GM18951 (cell line): ENCODE measurements around the gene PIGC.
"Not testable (repeated sequence)": the region's sequence is repeated elsewhere in the genome, so short reads cannot be mapped to it uniquely, and the experiment has no call there.

Source experiments
- POLR2A ChIP-seq: IDR thresholded peaks from 4 replicates; pipeline ENCODE4 v1.6.1; 2011; ENCODE audit warnings: mild to moderate bottlenecking; ENCODE audit not compliant: insufficient read length, insufficient read depth; ENCODE audit errors: extremely low read depth
- in situ Hi-C: fragments of 300-500 bp; cut with MboI; formaldehyde crosslinking; loops from one replicate; pipeline ENCODE4 v1.12.0; 2022; ENCODE audit warnings: low sequenced_read_pairs, mixed read lengths, inconsistent platforms; ENCODE audit not compliant: unreplicated experiment

The PIGC gene

DNA sequence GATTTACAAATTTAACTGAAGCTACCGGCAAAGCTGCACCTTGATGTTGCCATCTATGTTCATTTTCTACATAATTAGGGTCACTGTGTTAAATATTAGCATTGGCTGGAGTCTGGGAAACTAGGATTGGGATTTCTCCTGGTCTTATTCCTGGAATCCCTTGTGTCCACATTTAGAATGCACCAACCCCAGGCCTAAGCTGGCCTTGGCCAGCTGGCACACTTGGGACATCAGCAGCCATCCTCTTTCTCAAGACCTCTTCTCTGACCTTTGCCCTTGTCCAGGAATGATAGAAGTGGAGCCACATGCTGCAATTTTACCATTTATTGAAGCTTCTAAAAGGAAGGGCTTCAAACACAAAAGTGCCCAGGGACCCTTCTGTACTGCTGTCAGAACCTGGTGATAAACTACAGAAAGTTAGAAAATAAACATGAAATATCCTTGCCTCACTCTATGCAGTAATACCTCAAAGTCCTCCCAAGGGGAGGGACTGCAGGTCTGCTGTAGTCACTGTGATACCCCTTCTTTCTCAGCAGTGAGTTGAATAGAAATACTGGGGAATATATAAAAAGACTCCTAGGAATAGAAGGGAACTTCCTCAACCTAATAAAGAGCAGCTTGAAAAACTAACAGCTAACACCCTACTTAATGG lies 13.7 kb upstream of the PIGC start:
- no peak for TF ChIP-seq POLR2A
- in situ Hi-C loops = no loop called here

DNA sequence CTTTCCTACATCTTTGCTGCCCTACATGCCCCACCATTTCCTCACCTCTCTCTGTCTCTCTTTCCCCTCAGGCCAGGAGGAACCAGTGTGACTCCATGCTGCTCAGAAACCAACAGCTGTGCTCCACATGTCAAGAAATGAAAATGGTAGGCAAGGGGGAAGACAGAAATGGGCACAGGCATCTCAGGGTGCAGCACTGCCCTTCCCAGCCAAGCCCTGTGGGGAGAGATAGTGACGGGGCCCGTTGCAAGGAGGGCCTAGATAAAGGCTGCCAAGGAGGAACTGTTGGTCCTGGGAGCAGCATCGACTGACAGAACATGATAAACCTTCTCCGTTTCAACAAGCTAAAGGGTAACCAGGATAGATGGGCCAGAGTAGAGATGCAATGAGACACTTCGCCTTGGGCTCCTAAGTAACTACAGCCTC lies 12.5 kb upstream of the PIGC start:
- TF ChIP-seq POLR2A = no peak
- in situ Hi-C loops = no loop called here

DNA sequence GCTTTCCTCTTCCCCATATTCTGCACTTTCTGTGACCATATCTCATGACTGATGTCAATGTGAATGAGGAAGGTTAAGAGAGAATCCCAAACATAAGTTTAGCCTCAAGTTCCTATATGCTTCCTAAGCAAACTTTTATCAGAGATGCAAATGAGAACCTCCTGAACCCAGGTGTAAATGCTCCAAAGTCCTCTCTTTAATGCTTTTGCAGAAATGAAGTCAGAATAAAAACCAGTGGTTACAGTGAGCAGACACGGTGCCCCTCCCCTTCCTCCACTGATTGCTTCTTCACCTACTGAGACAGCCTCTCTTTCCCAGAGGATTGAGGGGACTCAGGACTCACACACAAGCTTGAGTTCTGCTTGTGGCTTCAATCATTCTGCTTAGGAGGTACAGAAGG lies 11.6 kb upstream of the PIGC start:
- in situ Hi-C loops = no loop called here
- no peak for TF ChIP-seq POLR2A

DNA sequence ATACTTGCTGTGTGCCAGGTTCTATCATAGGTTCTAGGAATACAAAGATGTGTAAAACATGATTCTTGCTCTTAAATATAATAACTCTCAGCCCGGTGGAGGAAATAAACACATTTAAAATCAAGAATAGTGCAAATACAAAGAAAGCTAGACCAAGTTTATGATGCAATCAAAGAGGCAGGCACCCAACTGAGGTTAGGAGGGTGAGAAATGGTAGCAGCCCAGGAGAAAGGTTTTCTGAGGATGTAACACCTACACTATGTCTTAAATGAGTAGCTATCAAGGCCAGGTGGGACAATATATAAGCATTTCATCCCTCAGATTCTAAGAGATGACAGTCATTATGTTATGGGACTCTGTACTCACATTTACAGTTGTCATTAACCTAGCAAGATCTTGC lies 9.7 kb upstream of the PIGC start:
- TF ChIP-seq POLR2A = no peak
- in situ Hi-C loops = no loop called here

DNA sequence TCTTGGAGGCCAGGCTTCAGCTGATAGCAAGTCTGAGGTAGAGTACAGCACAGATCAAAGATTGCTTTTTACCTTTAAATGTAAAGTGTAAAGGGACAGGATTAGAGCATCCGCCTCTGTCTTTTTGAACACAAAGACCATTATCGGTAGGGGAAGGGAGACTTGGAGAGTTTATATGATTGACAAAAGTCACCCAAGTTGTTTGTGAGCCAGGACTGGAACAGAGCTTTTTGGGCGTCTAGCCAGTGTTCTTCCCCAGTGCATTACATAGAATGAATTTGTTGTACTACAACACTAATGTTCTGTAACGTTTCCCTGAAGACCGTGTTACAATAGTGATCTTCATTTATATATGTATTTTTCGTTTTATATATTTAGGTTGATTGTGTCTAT lies 9.3 kb upstream of the PIGC start:
- in situ Hi-C loops = no loop called here
- TF ChIP-seq POLR2A = no peak

DNA sequence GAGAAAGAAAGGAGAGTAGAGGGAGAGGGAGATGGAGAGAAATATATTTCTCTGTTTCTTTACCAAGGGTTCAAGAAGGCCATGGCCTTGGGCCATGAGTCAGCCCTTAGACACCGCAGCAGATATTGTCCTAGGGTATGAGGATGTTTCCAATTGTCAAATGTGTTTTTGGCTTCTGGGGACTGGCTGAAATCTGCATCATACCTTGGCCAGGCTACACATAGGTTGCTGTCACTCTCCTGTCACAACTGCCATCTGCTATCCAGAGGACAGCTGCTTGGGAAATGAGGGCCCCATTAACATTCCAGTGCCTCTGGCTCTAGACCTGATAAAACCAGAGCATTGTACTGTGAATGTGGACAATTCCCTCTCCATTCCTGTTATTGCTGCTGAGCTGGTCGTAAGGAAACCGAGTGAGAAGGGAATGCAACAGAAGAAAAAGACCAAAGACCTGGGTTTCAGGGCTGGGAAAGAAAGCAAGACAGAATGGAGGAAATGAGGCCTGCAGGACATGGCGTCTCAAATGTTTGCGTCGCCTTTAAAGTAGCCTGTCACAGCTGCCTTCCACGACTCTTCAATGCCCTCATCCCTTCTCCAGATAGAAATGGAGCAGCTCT lies 8.8 kb upstream of the PIGC start:
- no peak for TF ChIP-seq POLR2A
- in situ Hi-C loops = no loop called here

DNA sequence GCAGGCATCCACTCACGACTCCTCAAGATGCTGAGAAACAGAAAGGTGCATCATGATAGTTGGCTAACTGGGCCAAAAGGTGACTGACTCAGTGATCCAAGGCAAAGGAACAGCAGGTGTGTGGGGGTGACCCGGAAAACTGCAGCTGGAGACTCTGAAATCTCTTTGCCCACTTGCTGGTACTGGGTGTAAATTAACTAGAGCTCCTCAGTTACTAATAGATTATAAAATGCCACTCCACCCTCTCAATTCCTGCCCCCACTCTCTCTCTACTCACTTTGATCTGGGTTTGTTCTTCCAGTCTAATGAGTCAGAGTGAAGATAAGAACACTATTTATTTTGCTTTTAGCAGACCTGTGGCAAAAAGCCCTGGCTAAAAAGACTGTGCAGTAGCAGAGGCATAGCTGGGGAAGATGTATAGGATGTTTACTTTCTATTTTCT lies 7.2 kb upstream of the PIGC start:
- TF ChIP-seq POLR2A = no peak

DNA sequence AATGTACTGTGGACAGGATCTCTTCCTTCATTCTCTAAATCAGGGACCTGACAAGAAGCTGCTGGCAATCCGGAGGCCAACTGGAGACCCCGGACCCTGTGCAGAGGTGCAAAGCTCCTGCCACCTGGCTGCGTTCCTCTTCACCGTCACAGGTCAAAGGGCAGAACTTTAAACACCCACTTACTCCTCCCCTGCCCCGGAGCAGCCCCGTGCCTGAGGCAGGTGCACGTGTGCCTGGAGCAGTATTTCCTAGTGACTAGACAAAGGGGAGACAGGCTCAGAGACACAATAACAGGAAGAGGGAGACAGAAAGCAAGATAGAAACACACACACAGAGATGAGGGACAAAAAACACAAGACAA lies 6.6 kb upstream of the PIGC start:
- in situ Hi-C loops = no loop called here
- no peak for TF ChIP-seq POLR2A

More for the DNA sequence above, 7.2 kb upstream of the PIGC start:
- in situ Hi-C loops = no loop called here

DNA sequence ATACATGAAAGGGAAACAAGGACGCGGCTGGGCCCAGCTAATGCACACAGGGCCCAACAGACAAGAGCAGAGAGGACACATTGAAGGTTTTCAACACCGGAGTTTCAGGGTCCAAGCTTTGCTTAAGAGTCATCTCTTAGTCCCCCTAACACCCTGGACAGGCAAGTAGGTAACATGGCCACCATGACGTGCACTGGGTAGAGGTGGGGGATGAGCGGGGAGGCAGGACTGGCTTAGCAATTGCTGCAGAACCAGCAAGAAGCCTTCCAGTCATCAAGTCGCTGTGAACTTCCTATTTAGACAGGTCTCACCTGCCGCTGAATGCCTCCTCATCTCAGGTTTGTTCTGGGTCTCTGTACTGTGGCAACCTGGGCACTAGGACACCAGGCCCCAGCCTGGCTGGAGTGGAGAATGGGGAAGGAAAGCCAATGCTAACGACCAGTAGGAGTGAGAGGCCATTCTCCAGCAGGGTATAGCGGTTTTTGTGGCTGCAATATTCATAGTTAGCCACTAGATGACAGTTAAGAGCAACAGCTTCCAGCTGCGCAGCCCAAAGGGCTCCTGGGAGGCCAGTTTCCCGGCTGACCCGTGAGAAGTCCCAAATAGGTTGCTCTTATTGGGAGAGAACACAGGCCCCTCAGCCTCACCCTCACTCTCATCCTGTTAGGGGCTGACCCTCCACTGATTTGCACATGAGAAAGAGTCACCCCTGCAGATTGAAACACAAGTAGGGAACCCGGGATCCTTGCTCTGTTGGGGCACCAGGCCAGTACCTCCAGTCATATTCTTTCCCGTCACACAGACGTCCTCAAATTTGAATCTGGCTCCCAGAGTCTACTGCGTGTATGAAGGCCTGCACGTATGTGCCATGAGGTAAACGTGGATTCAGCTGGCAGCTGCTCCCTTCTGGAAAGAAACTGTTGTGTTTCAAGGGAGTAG lies 6.0 kb upstream of the PIGC start:
- TF ChIP-seq POLR2A = no peak
- in situ Hi-C loops = no loop called here

DNA sequence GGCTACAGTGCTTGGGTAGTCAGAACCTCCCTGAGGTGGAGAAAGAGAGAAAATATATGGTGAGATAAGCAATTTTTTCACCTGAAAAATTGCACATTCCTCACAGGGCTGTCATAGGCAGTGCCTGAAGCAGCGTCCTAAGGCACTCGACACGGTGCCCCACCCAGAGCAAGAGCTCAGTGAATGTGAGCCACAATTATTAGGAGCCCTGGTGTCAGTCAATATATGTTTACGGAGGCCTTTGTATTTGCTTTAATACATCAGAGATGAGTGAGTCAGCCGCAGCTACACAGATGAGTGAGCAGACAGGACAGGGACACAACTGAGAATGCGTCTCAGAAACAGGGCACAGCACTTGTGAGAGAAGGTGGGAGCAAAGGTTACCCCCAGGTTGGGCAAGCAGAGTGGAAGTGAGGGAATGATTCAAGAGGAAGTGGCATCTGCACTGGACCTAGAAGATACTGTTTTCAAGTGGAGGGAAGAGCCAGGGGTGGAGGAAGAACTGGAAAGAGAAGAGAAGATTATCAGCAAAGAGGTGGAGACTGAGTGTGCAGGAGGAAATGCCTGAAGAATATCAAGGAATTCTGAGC lies 5.2 kb upstream of the PIGC start:
- in situ Hi-C loops = no loop called here
- no peak for TF ChIP-seq POLR2A

DNA sequence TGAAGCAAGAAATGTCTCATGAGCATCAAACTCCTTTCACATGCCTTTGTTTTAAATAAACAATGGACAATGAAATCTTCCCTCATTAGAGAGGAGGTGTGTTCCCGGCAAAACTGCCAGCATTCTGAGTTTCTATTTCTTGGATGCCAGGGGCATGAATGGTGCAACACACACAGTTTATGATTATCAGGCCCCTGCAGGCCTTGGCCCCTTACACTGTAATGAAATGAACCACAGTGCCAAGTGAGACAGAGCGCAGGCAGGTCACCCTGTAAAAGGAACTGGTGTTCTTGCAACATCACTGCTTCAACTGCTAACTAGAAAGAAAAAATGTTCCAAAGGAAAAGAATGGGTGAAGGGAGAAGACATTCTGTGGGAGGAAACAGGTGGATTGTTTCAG lies 3.8 kb upstream of the PIGC start:
- in situ Hi-C loops = no loop called here
- TF ChIP-seq POLR2A = no peak

DNA sequence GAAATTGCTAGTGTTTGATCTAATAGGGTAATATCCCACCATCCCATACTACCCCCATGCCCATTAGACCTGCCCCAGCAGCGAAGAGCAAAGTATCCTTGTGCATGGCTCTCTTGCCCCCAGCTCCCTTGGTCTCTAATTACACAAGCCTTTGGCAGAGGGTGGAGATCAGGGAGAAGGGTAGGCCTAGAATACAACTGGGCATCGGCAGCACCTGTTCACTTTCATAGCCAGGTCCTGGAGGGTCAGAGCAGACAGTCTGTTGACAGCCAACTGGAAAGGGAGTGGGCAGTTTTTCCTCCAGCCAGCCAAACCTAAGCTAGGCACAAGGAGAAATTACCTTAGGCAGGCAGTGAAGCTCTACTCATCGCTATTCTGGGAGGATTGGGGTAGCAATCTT lies 2.7 kb upstream of the PIGC start:
- in situ Hi-C loops = no loop called here

DNA sequence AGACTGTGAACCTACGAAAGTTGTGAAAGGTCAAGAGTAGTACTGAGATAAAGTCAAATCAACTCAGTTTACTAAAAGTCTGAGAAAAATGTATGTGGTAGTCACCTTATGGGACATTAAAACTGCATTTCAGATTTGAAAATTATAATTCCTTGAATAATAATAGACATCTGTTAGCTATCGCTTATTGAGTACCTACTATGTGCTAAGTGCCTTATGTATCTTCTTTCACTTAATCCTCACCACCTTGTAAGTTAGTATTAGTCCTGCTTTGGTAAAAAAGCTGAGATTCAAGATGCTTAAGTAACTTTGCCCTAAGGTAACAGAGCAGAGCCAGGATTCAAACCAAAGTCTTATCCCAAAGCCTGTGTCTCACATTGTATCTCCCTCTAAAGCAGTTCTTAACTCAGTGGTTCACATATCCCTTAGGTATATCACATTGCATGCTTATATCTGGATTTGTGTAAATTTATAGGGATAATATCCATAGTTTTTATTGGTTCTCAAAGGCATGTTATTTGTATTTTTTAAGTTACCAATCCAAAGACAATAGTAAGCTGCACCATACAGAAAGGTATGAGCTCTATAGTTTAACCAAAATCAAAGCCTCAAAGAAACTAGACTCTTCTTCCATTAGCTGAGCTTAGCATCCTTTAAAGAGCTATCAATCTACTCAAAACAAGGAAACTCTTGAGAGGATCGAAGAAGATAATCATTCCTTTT lies 865 bp downstream of the PIGC start:
- in situ Hi-C loops = no loop called here
- TF ChIP-seq POLR2A = no peak

More for the DNA sequence above, 2.7 kb upstream of the PIGC start:
- TF ChIP-seq POLR2A = no peak

DNA sequence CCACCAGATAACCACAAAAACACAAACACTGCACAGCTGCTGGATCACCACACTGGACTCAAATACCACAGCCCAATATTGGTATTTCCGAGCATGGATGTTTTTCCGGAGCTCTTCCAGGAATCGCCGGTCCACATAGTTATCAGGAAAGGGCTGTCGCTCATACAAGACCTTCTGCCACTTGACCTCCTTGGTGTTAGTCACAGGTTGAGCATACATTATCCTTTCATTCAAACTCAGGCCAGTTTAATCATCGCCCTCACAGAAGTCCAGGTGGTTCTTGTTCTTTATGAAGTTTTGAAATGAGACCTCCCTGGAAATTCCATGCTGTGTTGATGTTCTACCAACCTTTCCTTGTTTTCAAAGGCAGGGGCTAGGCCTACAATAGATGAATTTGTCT lies 1.5 kb downstream of the PIGC start:
- TF ChIP-seq POLR2A = no peak
- in situ Hi-C loops = no loop called here

DNA sequence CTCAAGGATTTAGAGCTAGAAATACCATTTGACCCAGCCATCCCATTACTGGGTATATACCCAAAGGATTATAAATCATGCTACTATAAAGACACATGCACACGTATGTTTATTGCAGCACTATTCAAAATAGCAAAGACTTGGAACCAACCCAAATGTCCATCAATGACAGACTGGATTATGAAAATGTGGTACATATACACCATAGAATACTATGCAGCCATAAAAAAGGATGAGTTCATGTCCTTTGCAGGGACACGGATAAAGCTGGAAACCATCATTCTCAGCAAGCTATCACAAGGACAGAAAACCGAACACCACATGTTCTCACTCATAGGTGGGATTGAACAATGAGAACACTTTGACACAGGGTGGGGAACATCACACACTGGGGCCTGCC lies 6.7 kb downstream of the PIGC start:
- in situ Hi-C loops = not testable (repeated sequence)
